ENCODE data around the gene MRPL49. TPM values are rescaled to one million over a fixed set of nuclear protein-coding genes. Genes with fewer than 3 reads are reported as not detected.
A peak's percentile ranks its signal among the peaks of the same experiment; 100 is the strongest.
"Not testable (repeated sequence)": the region's sequence is repeated elsewhere in the genome, so short reads cannot be mapped to it uniquely, and the experiment has no call there.

MRPL49 gene
- total RNA-seq, 1 experiment from 2014 or later: 55.9 TPM

- no peak for DNase-seq (ENCODE audit: low spot score)
- peak overlapping the region; percentile 86 for H3K4me3 Mint-ChIP-seq
- peak overlapping the region; percentile 100 for H3K27ac Mint-ChIP-seq
- TF ChIP-seq, protein P1, sequence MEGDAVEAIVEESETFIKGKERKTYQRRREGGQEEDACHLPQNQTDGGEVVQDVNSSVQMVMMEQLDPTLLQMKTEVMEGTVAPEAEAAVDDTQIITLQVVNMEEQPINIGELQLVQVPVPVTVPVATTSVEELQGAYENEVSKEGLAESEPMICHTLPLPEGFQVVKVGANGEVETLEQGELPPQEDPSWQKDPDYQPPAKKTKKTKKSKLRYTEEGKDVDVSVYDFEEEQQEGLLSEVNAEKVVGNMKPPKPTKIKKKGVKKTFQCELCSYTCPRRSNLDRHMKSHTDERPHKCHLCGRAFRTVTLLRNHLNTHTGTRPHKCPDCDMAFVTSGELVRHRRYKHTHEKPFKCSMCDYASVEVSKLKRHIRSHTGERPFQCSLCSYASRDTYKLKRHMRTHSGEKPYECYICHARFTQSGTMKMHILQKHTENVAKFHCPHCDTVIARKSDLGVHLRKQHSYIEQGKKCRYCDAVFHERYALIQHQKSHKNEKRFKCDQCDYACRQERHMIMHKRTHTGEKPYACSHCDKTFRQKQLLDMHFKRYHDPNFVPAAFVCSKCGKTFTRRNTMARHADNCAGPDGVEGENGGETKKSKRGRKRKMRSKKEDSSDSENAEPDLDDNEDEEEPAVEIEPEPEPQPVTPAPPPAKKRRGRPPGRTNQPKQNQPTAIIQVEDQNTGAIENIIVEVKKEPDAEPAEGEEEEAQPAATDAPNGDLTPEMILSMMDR (IDR thresholded peaks at IDR 0.05): peak; percentile 29
- TF ChIP-seq ATF2 (CRISPR knock-in tag; IDR thresholded peaks at IDR 0.05; ENCODE audit: borderline replicate concordance, low read depth): no peak
- peaks cover 24% of the 10 kb centered on the region for H3K4me1 Mint-ChIP-seq
- ChIA-PET CTCF (interaction anchor here (0.7 to 5.7 kb wide), 17 partner anchors 7 to 669 kb away, joined by 3 to 56 read pairs (median 5); partner anchors contain the start of genes ARL2, CAPN1, CDC42EP2 and RASGRP2), POLR2A (interaction anchor here (0.6 to 2.3 kb wide), 4 partner anchors 17 to 63 kb away, joined by 3 to 11 read pairs (median 6); partner anchors contain the start of gene CAPN1)
- peaks cover 37% of the 10 kb centered on the region for H3K36me3 Mint-ChIP-seq
- H3K27me3 Mint-ChIP-seq (ENCODE audit: low read depth): no peaks in the 10 kb centered on the region
- H3K9me3 Mint-ChIP-seq: no peaks in the 10 kb centered on the region
- ATAC-seq: no peak
Measured at GRCh38 chr11:65118097-65118837, 3.9 kb upstream of the MRPL49 start.

DNA sequence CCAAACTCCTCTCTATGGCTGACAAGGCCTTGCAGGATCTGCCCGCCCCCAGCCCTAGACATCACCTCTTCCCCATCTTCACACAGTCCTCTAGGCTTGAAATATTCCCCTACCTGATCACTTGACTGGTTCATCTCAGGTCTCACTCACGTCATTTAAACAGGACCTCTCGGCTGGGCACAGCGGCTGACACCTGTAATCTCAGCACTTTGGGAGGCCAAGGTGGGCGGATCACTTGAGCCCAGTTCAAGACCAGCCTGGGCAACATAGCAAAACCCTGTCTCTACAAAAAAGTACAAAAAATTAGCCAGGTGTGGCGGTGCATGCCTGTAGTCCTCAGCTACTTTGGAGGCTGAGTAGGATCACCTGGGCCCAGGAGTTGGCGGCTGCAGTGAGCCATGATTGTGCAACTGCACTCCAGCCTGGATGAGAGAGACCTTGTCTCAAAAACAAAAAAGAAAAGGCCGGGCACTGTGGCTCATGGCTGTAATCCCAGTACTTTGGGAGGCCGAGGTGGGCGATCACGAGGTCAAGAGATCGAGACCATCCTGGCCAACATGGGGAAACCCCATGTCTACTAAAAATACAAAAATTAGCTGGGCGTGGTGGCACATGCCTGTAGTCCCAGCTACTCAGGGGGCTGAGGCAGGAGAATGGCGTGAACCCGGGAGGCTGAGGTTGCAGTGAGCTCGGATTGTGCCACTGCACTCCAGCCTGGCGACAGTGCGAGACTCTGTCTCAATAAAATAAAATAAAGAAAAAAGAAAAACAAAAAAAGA, 3.0 kb upstream of the MRPL49 start:
- not testable (repeated sequence) for H3K4me3 Mint-ChIP-seq; DNase-seq (ENCODE audit: low spot score); H3K9me3 Mint-ChIP-seq; ATAC-seq; H3K27me3 Mint-ChIP-seq (ENCODE audit: low read depth)
- ChIA-PET POLR2A (interaction anchor here (1.5 kb wide), 1 partner anchor 62 kb away, joined by 3 read pairs; no protein-coding TSS in a partner anchor), CTCF (interaction anchor here (2.2 to 5.7 kb wide), 4 partner anchors 7 to 85 kb away, joined by 7 to 56 read pairs (median 16); partner anchors contain the start of genes CAPN1, SYVN1 and TM7SF2)
- Mint-ChIP-seq H3K27ac (peak overlapping the region; percentile 85), H3K36me3 (peaks cover 37% of the 10 kb centered on the region), H3K4me1 (peaks cover 17% of the 10 kb centered on the region)

DNA sequence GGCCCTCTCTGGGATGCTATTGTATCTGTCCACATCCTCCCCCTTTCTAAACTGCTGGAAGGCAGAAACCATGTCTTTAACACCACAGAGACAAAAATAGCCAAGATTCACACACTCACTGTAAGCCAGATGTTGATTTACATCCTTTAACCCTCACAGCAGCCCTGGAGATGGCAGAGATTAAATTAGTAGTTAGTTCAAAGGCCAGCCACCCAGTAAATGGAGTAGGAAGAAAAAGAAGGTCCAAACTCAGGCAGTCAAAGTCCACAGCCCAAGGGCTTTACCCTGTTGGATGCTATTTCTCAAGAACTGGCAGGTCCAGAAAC, 2.5 kb upstream of the MRPL49 start:
- Mint-ChIP-seq H3K4me3 (no peak overlapping the region), H3K9me3 (no peaks in the 10 kb centered on the region), H3K4me1 (peaks cover 17% of the 10 kb centered on the region), H3K36me3 (peaks cover 37% of the 10 kb centered on the region), H3K27ac (no peak overlapping the region), H3K27me3 (ENCODE audit: low read depth) (no peaks in the 10 kb centered on the region)
- POLR2A ChIA-PET: interaction anchor here (1.5 kb wide), 1 partner anchor 61 kb away, joined by 3 read pairs; no protein-coding TSS in a partner anchor
- DNase-seq (ENCODE audit: low spot score) (no peak), ATAC-seq (no peak)
- CTCF ChIA-PET: interaction anchor here (2.7 to 5.7 kb wide), 2 partner anchors 8 to 62 kb away, joined by 14 to 56 read pairs; partner anchors contain the start of genes CAPN1 and TM7SF2
- TF ChIP-seq SMAD3 (CRISPR knock-in tag; IDR thresholded peaks at IDR 0.05; ENCODE audit: borderline replicate concordance) (no peak), FOXK1 (CRISPR knock-in tag; IDR thresholded peaks at IDR 0.05) (no peak), PREB (CRISPR knock-in tag; IDR thresholded peaks at IDR 0.05; ENCODE audit: borderline replicate concordance) (no peak), ZNF317 (CRISPR knock-in tag; IDR thresholded peaks at IDR 0.05; ENCODE audit: borderline replicate concordance, low read depth) (no peak)

GRCh38 chr11:65120831-65121230, 1.3 kb upstream of the MRPL49 start:
- no peaks in the 10 kb centered on the region for H3K9me3 Mint-ChIP-seq
- peak overlapping the region; percentile 100 for H3K27ac Mint-ChIP-seq
- peaks cover 47% of the 10 kb centered on the region for H3K36me3 Mint-ChIP-seq
- peak overlapping the region; percentile 99 for H3K4me3 Mint-ChIP-seq
- POLR2A ChIA-PET: interaction anchor here (1.6 to 2.4 kb wide), 2 partner anchors 9 to 14 kb away, joined by 15 to 19 read pairs; partner anchors contain the start of genes SYVN1 and TM7SF2
- ATAC-seq (no peak), DNase-seq (ENCODE audit: low spot score) (no peak)
- no peaks in the 10 kb centered on the region for H3K27me3 Mint-ChIP-seq (ENCODE audit: low read depth)
- CTCF ChIA-PET: interaction anchor here (5.7 kb wide), 1 partner anchor 9 kb away, joined by 56 read pairs; the partner anchor contains the start of gene TM7SF2
- H3K4me1 Mint-ChIP-seq: peaks cover 17% of the 10 kb centered on the region
- TF ChIP-seq, protein P2, sequence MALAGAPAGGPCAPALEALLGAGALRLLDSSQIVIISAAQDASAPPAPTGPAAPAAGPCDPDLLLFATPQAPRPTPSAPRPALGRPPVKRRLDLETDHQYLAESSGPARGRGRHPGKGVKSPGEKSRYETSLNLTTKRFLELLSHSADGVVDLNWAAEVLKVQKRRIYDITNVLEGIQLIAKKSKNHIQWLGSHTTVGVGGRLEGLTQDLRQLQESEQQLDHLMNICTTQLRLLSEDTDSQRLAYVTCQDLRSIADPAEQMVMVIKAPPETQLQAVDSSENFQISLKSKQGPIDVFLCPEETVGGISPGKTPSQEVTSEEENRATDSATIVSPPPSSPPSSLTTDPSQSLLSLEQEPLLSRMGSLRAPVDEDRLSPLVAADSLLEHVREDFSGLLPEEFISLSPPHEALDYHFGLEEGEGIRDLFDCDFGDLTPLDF (CRISPR knock-in tag; IDR thresholded peaks at IDR 0.05): no peak
- TF ChIP-seq, protein P3, sequence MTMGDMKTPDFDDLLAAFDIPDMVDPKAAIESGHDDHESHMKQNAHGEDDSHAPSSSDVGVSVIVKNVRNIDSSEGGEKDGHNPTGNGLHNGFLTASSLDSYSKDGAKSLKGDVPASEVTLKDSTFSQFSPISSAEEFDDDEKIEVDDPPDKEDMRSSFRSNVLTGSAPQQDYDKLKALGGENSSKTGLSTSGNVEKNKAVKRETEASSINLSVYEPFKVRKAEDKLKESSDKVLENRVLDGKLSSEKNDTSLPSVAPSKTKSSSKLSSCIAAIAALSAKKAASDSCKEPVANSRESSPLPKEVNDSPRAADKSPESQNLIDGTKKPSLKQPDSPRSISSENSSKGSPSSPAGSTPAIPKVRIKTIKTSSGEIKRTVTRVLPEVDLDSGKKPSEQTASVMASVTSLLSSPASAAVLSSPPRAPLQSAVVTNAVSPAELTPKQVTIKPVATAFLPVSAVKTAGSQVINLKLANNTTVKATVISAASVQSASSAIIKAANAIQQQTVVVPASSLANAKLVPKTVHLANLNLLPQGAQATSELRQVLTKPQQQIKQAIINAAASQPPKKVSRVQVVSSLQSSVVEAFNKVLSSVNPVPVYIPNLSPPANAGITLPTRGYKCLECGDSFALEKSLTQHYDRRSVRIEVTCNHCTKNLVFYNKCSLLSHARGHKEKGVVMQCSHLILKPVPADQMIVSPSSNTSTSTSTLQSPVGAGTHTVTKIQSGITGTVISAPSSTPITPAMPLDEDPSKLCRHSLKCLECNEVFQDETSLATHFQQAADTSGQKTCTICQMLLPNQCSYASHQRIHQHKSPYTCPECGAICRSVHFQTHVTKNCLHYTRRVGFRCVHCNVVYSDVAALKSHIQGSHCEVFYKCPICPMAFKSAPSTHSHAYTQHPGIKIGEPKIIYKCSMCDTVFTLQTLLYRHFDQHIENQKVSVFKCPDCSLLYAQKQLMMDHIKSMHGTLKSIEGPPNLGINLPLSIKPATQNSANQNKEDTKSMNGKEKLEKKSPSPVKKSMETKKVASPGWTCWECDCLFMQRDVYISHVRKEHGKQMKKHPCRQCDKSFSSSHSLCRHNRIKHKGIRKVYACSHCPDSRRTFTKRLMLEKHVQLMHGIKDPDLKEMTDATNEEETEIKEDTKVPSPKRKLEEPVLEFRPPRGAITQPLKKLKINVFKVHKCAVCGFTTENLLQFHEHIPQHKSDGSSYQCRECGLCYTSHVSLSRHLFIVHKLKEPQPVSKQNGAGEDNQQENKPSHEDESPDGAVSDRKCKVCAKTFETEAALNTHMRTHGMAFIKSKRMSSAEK (CRISPR knock-in tag; IDR thresholded peaks at IDR 0.05; ENCODE audit: borderline replicate concordance): no peak
- TF ChIP-seq PRRX2 (CRISPR knock-in tag; IDR thresholded peaks at IDR 0.05) (no peak), ZNF281 (CRISPR knock-in tag; IDR thresholded peaks at IDR 0.05) (no peak)

Data from WTC11 (cell line).